DOHH2 (cell line): ENCODE measurements around the gene PPP1R26.

Source experiments
- EZH2phosphoT487 ChIP-seq: fragments of 200-600 bp; sonication (generic); IDR thresholded peaks from 2 replicates; pipeline ENCODE4 v1.6.1; 2017; ENCODE audit warnings: borderline replicate concordance, mild to moderate bottlenecking, antibody characterized with exemption, low read length, moderate library complexity, mixed read lengths
- TF ChIP-seq, protein P1 (sequence below): fragments of 200-600 bp; sonication (generic); IDR thresholded peaks from one replicate; pipeline ENCODE4 v1.5.1; 2014; ENCODE audit warnings: antibody characterized with exemption, mild to moderate bottlenecking, low read depth, low read length; ENCODE audit not compliant: poor library complexity, severe bottlenecking

DNA sequence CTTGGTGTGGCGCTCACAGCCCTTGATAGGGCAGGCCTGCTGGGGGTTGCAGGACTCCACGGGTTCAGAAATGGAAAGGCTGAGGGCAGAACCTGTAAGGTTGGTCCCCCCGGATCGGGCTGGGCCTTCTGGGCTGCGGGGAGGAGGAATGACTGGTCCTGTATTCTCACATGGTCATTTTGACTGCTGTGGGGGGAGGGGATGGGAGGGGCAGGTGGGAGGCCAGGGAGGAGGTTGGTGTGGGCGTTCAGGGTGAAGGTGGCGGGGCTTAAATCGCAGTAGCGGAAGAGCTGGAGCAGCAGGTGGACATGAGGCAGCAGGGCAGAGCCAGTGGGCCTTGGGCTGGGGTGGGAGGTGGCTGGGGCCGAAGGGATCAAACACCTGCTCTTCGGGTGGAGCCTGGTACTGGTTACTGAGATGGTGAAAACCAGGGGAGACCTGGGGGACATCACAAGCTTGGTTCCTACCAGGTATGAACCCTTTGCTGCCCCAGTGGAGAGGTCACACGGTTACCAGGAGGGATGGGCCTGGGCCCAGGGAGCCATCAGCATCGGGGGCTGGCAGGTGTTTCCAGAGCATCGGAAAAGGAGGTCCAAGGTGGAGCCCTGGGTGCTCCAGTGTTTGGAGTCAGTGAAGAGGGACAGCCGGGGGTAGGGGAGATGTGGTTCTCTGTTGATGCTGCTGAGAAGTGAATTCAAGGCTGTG, 22.7 kb downstream of the PPP1R26 start:
- TF ChIP-seq, protein P1, sequence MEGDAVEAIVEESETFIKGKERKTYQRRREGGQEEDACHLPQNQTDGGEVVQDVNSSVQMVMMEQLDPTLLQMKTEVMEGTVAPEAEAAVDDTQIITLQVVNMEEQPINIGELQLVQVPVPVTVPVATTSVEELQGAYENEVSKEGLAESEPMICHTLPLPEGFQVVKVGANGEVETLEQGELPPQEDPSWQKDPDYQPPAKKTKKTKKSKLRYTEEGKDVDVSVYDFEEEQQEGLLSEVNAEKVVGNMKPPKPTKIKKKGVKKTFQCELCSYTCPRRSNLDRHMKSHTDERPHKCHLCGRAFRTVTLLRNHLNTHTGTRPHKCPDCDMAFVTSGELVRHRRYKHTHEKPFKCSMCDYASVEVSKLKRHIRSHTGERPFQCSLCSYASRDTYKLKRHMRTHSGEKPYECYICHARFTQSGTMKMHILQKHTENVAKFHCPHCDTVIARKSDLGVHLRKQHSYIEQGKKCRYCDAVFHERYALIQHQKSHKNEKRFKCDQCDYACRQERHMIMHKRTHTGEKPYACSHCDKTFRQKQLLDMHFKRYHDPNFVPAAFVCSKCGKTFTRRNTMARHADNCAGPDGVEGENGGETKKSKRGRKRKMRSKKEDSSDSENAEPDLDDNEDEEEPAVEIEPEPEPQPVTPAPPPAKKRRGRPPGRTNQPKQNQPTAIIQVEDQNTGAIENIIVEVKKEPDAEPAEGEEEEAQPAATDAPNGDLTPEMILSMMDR: no peak
- TF ChIP-seq EZH2phosphoT487: no peak
